AG09319 (cell line): Measurements from ENCODE around the gene SKI.

ENCODE experiments used
- DNase-seq: peaks from one replicate; pipeline ENCODE4 v3.0.0-alpha.2; 2010; ENCODE audit warnings: low read depth; ENCODE audit errors: extremely low read depth
- CTCF ChIP-seq: IDR thresholded peaks from 2 replicates; pipeline ENCODE4 v1.5.1; 2011; ENCODE audit warnings: low read depth, mild to moderate bottlenecking, inconsistent platforms, low read length, moderate library complexity

SKI gene

GRCh38 chr1:2248127-2248826 is 20.2 kb downstream of the SKI start:
- DNase-seq: no peak
- TF ChIP-seq CTCF: no peak

- no peak for DNase-seq
- no peak for TF ChIP-seq CTCF
These were observed 20.9 kb downstream of the SKI start for GRCh38 chr1:2248854-2249558.

- no peak for DNase-seq
- no peak for TF ChIP-seq CTCF
These were observed 21.4 kb downstream of the SKI start for GRCh38 chr1:2249559-2249906.

- no peak for TF ChIP-seq CTCF
- DNase-seq: no peak
These were observed 22.7 kb downstream of the SKI start for GRCh38 chr1:2250721-2251281.

- TF ChIP-seq CTCF: no peak
These were observed 23.2 kb downstream of the SKI start for GRCh38 chr1:2251363-2251762.

GRCh38 chr1:2251786-2252185 is 23.7 kb downstream of the SKI start:
- DNase-seq: no peak
- TF ChIP-seq CTCF: no peak

More at GRCh38 chr1:2251363-2251762, 23.2 kb downstream of the SKI start:
- no peak for DNase-seq

- no peak for DNase-seq
- TF ChIP-seq CTCF: no peak
These were observed 24.3 kb downstream of the SKI start for GRCh38 chr1:2252423-2252822.
